Thoracic aorta (tissue), 2 donors: Measurements from ENCODE around the gene MLH3. TPM values are rescaled to one million over a fixed set of nuclear protein-coding genes. Genes with fewer than 3 reads are reported as not detected.

Source experiments
- ATAC-seq: fragments of 150-250 bp; one replicate; pipeline ENCODE4 v1.8.0; 2017; ENCODE audit warnings: low read depth; ENCODE audit not compliant: insufficient number of reproducible peaks, low FRiP score
- DNase-seq: peaks from one replicate; pipeline ENCODE4 v3.0.0-alpha.2; 2020; ENCODE audit warnings: low spot score
- H3K27ac ChIP-seq, 2 donors: fragments of 200-600 bp; sonication (generic); 1 replicate in 1 of 2; 2 replicates in 1 of 2; pipeline ENCODE4 v1.5.1; 2016; ENCODE audit warnings: mild to moderate bottlenecking in 2 of 2, moderate library complexity in 2 of 2
- H3K27me3 ChIP-seq: fragments of 200-600 bp; sonication (generic); replicated peaks from 2 replicates; pipeline ENCODE4 v1.6.0; 2016; ENCODE audit warnings: mild to moderate bottlenecking; ENCODE audit not compliant: insufficient read depth
- H3K36me3 ChIP-seq: fragments of 200-600 bp; sonication (generic); one replicate; pipeline ENCODE4 v1.5.1; 2016
- H3K4me1 ChIP-seq, 2 donors: fragments of 200-600 bp; sonication (generic); 1 replicate in 1 of 2; 2 replicates in 1 of 2; pipeline versions ENCODE4 v1.5.1 to v1.6.0; 2016; ENCODE audit warnings: low read depth in 2 of 2, mild to moderate bottlenecking in 1 of 2; ENCODE audit not compliant: control insufficient read depth in 1 of 2
- H3K4me3 ChIP-seq: fragments of 200-600 bp; sonication (generic); 2 replicates; pipeline ENCODE4 v1.5.1; 2016; ENCODE audit warnings: mild to moderate bottlenecking
- H3K9me3 ChIP-seq: fragments of 200-600 bp; sonication (generic); 2 replicates; pipeline ENCODE4 v1.5.1; 2016
- total RNA-seq, 2 donors: library from RNA; depleted of rRNA; stranded (reverse); fragments of >200 nt; gene quantifications; one replicate each; pipeline versions ENCODE4 v1.1.0 to v1.2.3, GENCODE V29; 2016
- TF ChIP-seq, protein P1 (sequence below): fragments of 200-600 bp; sonication (generic); IDR thresholded peaks from one replicate; pipeline ENCODE4 v1.5.1; 2019; ENCODE audit warnings: antibody characterized with exemption

The MLH3 gene
- total RNA-seq, 2 donors from 2014 or later = 17.9 to 30.2 TPM

DNA sequence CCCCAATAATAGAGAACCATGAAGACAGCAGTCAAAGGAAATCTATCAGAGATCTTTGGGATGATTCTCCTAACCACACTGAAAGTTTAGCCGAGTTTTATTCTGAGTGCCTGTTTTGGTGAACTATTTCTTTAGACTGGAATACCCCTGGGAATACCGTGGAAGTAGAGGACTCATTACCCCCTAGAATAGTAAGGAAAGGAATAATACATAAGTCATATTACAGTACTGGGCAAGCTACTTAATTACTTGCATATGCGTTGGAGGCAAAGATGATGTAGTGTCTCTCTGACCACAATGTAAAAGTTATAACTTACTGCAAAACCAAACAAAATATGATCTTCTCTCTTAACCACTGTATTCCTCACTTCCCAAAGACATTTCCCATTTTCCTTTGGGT lies 43.6 kb upstream of the MLH3 start:
- ATAC-seq = no peak
- peaks cover 51% of the 10 kb centered on the region for H3K36me3 ChIP-seq

DNA sequence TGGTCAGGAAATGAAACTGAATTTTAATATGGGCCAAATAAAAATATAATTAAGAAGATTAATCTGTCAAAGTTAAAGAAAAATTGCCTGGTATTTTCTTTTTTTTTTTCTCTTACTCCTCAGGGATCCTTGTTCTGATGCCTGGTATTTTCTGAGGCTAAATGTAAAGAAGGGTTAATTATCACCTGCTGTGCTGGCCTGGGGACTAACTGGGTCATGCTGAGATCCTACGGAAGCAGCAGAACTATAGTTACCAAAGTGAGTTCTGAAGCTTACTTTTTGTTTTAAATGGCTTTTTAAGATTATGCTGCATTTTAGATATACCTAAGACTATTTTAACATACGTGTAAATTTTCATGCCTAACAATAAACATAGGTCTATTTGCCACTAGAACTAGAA lies 41.4 kb upstream of the MLH3 start:
- Histone ChIP-seq H3K4me3 (no peak overlapping the region), H3K9me3 (no peaks in the 10 kb centered on the region), H3K36me3 (peaks cover 38% of the 10 kb centered on the region), H3K27me3 (no peaks in the 10 kb centered on the region), H3K4me1 (no peaks in the 10 kb centered on the region), H3K27ac (no peak overlapping the region)
- DNase-seq (no peak), ATAC-seq (no peak)
- TF ChIP-seq, protein P1, sequence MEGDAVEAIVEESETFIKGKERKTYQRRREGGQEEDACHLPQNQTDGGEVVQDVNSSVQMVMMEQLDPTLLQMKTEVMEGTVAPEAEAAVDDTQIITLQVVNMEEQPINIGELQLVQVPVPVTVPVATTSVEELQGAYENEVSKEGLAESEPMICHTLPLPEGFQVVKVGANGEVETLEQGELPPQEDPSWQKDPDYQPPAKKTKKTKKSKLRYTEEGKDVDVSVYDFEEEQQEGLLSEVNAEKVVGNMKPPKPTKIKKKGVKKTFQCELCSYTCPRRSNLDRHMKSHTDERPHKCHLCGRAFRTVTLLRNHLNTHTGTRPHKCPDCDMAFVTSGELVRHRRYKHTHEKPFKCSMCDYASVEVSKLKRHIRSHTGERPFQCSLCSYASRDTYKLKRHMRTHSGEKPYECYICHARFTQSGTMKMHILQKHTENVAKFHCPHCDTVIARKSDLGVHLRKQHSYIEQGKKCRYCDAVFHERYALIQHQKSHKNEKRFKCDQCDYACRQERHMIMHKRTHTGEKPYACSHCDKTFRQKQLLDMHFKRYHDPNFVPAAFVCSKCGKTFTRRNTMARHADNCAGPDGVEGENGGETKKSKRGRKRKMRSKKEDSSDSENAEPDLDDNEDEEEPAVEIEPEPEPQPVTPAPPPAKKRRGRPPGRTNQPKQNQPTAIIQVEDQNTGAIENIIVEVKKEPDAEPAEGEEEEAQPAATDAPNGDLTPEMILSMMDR = no peak

More for the DNA sequence above, 43.6 kb upstream of the MLH3 start:
- Histone ChIP-seq H3K27me3 (no peaks in the 10 kb centered on the region), H3K9me3 (no peaks in the 10 kb centered on the region), H3K4me1 (no peaks in the 10 kb centered on the region), H3K4me3 (no peak overlapping the region), H3K27ac (no peak overlapping the region)
- DNase-seq = no peak
- TF ChIP-seq, protein P1 = no peak

DNA sequence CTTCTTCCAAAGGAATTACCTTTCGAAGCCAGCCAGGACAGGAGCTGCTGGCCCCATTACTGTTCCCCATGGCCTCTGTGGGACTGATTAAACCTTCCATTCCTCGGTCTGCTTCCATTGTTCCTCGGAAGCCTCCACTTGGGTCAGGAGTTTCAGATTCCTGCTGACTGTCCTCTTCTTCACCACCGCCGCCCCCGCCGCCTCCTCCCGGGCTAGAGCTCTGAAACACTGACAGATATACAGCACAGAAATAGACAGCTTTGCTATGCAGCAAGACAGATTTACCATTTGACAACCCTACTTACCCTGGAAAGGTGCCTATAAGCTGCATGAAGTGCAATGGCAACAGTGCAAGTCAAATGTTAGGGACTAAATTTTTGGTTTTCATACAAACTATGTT lies 40.0 kb upstream of the MLH3 start:
- TF ChIP-seq, protein P1 = no peak
- Histone ChIP-seq H3K27me3 (no peaks in the 10 kb centered on the region), H3K9me3 (no peaks in the 10 kb centered on the region), H3K36me3 (peaks cover 38% of the 10 kb centered on the region), H3K27ac (no peak overlapping the region), H3K4me3 (no peak overlapping the region), H3K4me1 (no peaks in the 10 kb centered on the region)
- ATAC-seq = no peak
- no peak for DNase-seq

DNA sequence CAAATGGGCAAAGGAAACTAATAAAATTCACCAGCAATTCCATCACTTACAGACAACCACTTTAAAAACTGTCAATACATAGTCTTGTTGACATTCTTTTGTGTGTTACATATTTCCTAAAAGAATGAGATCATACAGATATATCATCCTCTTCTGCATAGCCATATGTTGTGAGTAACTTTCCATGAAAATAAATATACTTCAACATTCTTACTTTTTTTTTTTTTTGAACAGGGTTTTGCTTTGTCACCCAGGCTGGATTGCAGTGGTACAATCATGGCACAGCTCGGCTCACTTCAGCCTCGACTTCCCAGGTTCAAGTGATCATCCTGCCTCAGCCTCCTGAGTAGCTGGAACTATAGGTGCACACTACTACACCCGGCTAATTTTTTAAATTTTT lies 39.1 kb upstream of the MLH3 start:
- Histone ChIP-seq H3K9me3 (no peaks in the 10 kb centered on the region), H3K4me3 (no peak overlapping the region), H3K4me1 (no peaks in the 10 kb centered on the region), H3K27ac (no peak overlapping the region), H3K36me3 (peaks cover 37% of the 10 kb centered on the region), H3K27me3 (no peaks in the 10 kb centered on the region)
- no peak for ATAC-seq
- TF ChIP-seq, protein P1 = no peak
- DNase-seq = no peak

DNA sequence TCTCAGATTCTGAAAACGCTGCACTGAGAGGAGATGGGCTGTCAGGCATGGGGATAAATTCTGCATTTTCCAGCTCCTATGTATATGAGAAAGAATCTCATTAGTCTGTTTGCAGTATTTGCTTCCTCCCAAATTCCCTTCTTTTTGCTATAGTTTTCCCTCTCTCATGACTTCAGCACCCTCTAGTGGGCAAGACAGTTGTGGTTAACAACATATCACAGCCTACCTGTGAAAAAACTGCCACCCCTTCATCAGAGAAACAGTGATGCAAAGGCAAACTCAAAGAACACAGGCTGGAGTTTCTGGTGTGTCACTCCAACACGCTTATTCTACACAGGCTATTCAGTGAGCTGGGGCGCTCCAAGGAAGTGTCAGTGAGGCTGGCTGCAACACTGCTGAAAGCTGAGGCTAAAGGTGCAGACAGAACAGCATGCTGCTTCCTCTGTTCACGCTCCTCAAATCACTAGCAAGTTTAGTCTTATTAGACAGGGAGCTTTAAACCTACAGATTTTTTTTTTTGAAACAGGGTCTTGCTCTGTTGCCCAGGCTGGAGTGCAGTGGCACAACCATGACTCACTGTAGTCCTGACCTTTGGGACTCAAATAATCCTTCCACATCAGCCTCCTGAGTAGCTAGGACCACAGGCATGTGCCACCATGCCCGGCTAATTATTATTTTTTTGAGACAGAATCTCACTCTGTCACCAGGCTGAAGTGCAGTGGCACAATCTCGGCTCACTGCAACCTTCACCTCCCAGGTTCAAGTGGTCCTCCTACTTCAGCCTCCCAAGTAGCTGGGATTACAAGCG lies 37.5 kb upstream of the MLH3 start:
- Histone ChIP-seq H3K4me3 (no peak overlapping the region), H3K27me3 (no peaks in the 10 kb centered on the region), H3K4me1 (no peaks in the 10 kb centered on the region), H3K27ac (no peak overlapping the region), H3K36me3 (peaks cover 41% of the 10 kb centered on the region), H3K9me3 (no peaks in the 10 kb centered on the region)
- ATAC-seq = no peak
- TF ChIP-seq, protein P1 = peak; percentile 64
- DNase-seq = peak; percentile 17
